ENCODE data around the gene SMIM17.
"Not testable (repeated sequence)": the region's sequence is repeated elsewhere in the genome, so short reads cannot be mapped to it uniquely, and the experiment has no call there.

The SMIM17 gene

DNA sequence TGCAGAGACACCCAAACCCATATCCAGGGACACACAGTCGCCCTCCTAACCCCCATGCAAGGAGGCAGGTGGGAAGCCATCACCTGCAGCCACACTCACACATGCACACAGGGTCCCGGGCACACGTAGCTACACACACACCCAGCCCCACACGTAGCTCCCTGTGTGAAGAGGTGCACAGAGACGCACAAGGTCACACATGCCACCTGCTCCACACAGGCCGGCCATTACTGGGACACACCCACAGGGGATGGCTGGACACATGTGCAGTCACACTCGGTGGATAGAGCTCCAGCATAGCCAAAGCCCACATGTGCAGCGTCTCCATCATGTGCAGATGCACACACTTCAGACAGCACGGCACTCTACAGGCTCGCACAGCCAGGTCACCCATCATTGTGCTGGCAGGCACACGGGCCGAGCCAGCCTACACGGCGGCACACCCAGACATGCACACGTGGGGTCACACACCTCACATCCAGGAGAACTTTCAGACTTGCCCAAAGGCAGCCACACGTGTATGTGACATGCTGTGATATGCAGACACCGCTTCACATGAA is 27.5 kb downstream of the SMIM17 start:
- intact Hi-C loops (cut with micrococcal nuclease) = no loop called here
- Mint-ChIP-seq H3K4me1 (ENCODE audit: low read depth) (peaks cover 12% of the 10 kb centered on the region), H3K36me3 (ENCODE audit: low read depth) (peaks cover 5% of the 10 kb centered on the region), H3K4me3 (peak overlapping the region; percentile 82), H3K27me3 (no peaks in the 10 kb centered on the region), H3K27ac (no peak overlapping the region), H3K9me3 (peaks cover 73% of the 10 kb centered on the region)

DNA sequence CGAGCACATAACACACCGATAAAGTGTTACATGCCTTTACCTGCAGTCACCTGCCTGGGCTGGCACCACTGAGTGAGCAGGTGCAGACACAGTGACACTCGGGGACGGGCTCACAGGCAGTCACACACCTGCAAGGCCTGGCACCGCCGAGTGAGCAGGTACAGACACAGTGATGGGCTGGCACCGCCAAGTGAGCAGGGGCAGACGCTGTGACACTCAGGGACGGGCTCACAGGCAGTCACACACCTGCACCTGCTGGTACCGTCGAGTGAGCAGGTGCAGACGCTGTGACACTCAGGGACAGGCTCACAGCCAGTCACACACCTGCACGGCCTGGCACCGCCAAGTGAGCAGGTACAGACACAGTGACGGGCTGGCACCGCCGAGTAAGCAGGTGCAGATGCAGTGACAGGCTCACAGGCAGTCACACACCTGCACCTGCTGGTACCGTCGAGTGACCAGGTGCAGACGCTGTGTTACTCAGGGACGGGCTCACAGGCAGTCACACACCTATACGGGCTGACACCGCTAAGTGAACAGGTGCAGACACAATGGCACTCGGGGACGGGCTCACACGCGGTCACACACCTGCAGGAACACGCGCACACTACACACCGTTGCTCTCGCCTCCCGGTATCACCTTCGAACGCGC is 28.1 kb downstream of the SMIM17 start:
- Mint-ChIP-seq H3K27ac (peak overlapping the region; percentile 67), H3K9me3 (peaks cover 67% of the 10 kb centered on the region), H3K27me3 (no peaks in the 10 kb centered on the region), H3K4me3 (peak overlapping the region; percentile 82), H3K4me1 (ENCODE audit: low read depth) (peaks cover 12% of the 10 kb centered on the region), H3K36me3 (ENCODE audit: low read depth) (peaks cover 5% of the 10 kb centered on the region)
- intact Hi-C loops (cut with micrococcal nuclease) = no loop called here

DNA sequence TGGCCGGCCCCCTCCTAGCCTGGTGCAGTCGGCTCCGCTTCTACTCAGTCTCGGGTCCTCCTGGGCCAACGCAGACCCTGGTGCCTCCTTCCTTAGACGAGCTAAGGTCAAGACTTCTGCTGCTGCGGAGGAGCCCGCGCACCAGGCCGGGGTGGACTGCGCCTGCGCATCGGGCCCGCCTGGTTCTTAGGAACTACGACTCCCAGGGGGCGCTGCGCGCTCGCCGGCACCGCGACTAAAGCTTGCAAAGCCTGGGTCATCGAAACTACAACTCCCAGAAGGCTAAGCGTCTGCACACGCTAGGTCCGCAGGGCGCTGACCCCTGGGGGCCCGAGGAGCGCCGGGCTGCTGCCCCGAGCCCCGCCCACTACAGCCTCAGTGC is 28.6 kb downstream of the SMIM17 start, which contains the start of gene ZNF835:
Gene ZNF835, minus strand, starts transcription at position 145 of the 382 bp plus-strand sequence. CDS start 6,559 bp downstream, outside the sequence.
- H3K27ac Mint-ChIP-seq = peak within 1 kb of the TSS; percentile 67
- peaks cover 67% of the 10 kb centered on the region for H3K9me3 Mint-ChIP-seq
- intact Hi-C loops (cut with micrococcal nuclease) = no loop called here
- H3K27me3 Mint-ChIP-seq = no peaks in the 10 kb centered on the region
- H3K4me1 Mint-ChIP-seq (ENCODE audit: low read depth) = peaks cover 12% of the 10 kb centered on the region
- H3K36me3 Mint-ChIP-seq (ENCODE audit: low read depth) = peaks cover 5% of the 10 kb centered on the region
- peak within 1 kb of the TSS; percentile 82 for H3K4me3 Mint-ChIP-seq

DNA sequence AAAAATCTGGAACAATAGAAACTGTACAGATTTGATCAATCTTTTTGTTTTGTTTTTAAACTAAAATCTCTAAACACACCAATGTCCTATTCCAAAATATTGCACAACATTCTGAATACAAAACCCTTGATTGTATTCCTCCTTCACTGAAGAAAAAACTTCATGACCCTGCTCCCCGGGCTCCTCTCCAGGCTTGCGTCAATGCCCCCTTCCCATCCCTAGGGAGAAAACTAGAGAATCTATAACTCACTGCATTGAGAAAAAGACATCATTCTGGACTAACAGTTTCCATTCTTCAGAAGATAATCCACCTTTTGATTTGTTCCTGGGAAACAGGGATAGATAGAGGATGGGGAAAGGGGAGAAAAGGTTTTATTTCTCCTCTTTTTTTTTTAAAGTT is 29.7 kb downstream of the SMIM17 start:
- H3K27me3 Mint-ChIP-seq; H3K27ac Mint-ChIP-seq; H3K36me3 Mint-ChIP-seq (ENCODE audit: low read depth); intact Hi-C loops (cut with micrococcal nuclease); H3K4me3 Mint-ChIP-seq: not testable (repeated sequence)
- H3K9me3 Mint-ChIP-seq = peaks cover 63% of the 10 kb centered on the region
- H3K4me1 Mint-ChIP-seq (ENCODE audit: low read depth) = peaks cover 12% of the 10 kb centered on the region

DNA sequence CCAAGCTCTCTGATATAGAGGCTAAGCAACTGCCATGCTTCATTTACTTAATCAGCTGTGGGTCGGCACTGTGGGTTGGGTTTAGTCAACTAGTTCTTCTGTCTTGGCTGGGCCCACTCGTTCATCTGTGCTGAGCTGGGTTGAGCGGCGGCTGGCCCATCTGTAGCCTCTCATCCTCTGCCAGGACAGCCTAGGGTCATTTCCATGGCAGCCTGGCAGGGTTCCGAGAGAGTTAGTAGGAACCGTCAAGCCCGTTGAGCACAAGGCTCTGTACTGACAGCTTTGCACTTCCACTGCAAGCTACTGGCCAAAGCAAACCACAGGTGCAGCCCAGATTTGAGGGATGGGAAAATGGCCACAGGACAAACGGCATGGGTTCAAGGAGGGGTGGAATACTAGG is 35.2 kb downstream of the SMIM17 start:
- H3K9me3 Mint-ChIP-seq = peaks cover 62% of the 10 kb centered on the region

DNA sequence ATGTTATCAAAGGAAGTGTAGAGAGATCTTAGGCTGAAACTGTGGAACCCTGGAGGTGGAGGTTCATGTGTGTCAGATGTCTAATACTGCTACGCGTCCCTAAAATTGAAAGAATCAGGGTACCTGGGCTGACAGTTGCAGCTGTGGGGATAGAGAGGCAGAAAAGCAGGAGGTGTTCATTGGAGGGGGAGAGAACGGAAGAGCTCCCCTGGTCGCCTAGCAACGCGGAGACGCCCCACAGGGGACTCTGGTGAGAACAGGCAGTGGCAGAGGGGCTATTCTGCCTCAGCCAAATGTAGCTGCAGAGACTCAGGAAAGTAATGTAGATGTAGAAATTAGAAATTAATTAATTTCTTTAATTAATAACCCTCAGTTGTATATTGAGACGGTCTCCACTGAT is 38.7 kb downstream of the SMIM17 start:
- no peaks in the 10 kb centered on the region for H3K4me1 Mint-ChIP-seq (ENCODE audit: low read depth)
- peaks cover 77% of the 10 kb centered on the region for H3K9me3 Mint-ChIP-seq
- intact Hi-C loops (cut with micrococcal nuclease) = no loop called here
- H3K27ac Mint-ChIP-seq = no peak overlapping the region
- H3K4me3 Mint-ChIP-seq = no peak overlapping the region
- H3K36me3 Mint-ChIP-seq (ENCODE audit: low read depth) = no peaks in the 10 kb centered on the region
- no peaks in the 10 kb centered on the region for H3K27me3 Mint-ChIP-seq

More for the DNA sequence above, 35.2 kb downstream of the SMIM17 start:
- intact Hi-C loops (cut with micrococcal nuclease) = no loop called here
- Mint-ChIP-seq H3K36me3 (ENCODE audit: low read depth) (no peaks in the 10 kb centered on the region), H3K4me3 (no peak overlapping the region), H3K4me1 (ENCODE audit: low read depth) (no peaks in the 10 kb centered on the region), H3K27me3 (no peaks in the 10 kb centered on the region), H3K27ac (no peak overlapping the region)

DNA sequence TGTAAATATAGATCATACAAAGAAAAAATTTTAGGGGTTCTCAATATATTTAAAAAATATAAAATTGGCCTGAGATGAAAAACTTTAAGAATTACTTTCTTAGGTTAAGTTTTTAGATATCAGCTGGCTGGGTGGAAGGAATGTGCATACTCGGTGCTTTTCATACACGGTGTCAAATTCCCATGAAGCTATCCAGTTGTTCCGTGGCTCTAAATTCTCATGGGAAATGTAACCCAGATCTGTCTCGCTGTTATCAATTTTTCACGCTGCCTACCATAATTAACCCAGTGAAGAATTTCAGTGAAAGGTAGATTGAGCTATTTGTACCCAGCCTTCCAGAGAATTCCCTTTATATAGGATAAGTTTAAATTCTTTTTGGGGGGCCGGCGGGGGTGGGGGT is 40.2 kb downstream of the SMIM17 start:
- H3K27ac Mint-ChIP-seq = no peak overlapping the region
- peaks cover 77% of the 10 kb centered on the region for H3K9me3 Mint-ChIP-seq
- intact Hi-C loops (cut with micrococcal nuclease) = no loop called here
- no peaks in the 10 kb centered on the region for H3K27me3 Mint-ChIP-seq
- H3K4me1 Mint-ChIP-seq (ENCODE audit: low read depth) = no peaks in the 10 kb centered on the region
- no peaks in the 10 kb centered on the region for H3K36me3 Mint-ChIP-seq (ENCODE audit: low read depth)
- no peak overlapping the region for H3K4me3 Mint-ChIP-seq

DNA sequence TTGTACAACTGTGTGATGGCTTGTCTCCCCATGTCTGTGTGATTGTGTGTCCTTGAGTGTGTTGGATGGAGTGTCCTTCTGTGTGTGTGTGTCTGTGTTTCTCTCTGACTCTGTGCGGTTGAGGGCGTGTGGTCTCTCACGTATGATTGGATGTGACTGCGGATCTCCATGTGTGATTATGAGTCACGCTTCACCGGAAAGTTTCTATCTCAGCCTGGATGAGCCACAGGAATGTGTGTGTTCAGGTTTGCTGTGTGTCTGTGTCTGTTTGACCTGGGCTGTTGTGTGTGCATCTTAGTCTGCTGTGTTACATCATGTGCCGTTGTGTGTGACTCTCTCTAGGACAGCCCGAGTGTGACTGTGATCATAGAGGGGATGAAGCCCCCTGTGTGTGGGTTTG is 44.1 kb downstream of the SMIM17 start:
- Mint-ChIP-seq H3K4me3 (no peak overlapping the region), H3K27me3 (no peaks in the 10 kb centered on the region), H3K4me1 (ENCODE audit: low read depth) (no peaks in the 10 kb centered on the region), H3K36me3 (ENCODE audit: low read depth) (no peaks in the 10 kb centered on the region), H3K27ac (no peak overlapping the region), H3K9me3 (peaks cover 49% of the 10 kb centered on the region)
- intact Hi-C loops (cut with micrococcal nuclease) = no loop called here

DNA sequence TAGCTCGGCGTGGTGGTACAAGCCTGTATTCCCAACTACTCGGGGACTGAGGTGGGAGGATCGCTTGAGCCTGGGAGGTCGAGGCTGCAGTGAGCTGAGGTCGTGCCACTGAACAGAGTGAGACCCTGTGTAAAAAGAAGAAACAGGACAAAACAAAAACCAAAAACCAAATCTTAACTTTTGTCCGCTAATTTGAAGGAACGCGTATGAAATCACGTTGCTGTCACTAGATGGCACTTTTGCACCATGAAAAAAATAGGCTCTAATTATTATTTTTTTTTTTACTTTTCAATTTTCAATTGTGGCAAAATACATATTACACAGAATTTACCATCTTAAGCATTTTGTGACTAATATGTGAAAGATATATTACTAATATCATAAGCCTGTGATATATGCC is 46.2 kb downstream of the SMIM17 start:
- no peaks in the 10 kb centered on the region for H3K36me3 Mint-ChIP-seq (ENCODE audit: low read depth)
- H3K27me3 Mint-ChIP-seq = no peaks in the 10 kb centered on the region
- peaks cover 62% of the 10 kb centered on the region for H3K9me3 Mint-ChIP-seq
- no peaks in the 10 kb centered on the region for H3K4me1 Mint-ChIP-seq (ENCODE audit: low read depth)
- intact Hi-C loops (cut with micrococcal nuclease) = no loop called here
- H3K4me3 Mint-ChIP-seq = no peak overlapping the region
- no peak overlapping the region for H3K27ac Mint-ChIP-seq

DNA sequence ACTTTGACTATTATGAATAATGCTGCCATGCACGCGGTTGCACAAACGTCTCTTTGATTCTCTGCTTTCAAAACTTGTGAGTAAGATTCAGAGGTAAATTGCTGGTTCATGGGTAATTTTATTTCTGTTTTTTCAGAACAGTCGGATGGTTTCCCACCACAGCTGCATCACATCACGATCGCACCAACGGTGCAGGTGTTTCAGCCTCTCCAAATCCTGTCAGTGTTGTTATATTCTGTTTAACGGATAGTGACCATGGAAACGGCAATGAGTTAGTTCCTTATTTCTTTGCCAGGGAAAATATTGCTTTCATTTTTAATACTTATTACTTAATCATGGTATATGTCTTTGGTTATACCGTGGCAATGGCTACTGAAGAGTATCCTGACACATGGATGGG is 47.7 kb downstream of the SMIM17 start:
- Mint-ChIP-seq H3K36me3 (ENCODE audit: low read depth) (no peaks in the 10 kb centered on the region), H3K27ac (no peak overlapping the region), H3K4me3 (no peak overlapping the region), H3K27me3 (no peaks in the 10 kb centered on the region), H3K9me3 (peaks cover 53% of the 10 kb centered on the region), H3K4me1 (ENCODE audit: low read depth) (no peaks in the 10 kb centered on the region)
- intact Hi-C loops (cut with micrococcal nuclease) = no loop called here

DNA sequence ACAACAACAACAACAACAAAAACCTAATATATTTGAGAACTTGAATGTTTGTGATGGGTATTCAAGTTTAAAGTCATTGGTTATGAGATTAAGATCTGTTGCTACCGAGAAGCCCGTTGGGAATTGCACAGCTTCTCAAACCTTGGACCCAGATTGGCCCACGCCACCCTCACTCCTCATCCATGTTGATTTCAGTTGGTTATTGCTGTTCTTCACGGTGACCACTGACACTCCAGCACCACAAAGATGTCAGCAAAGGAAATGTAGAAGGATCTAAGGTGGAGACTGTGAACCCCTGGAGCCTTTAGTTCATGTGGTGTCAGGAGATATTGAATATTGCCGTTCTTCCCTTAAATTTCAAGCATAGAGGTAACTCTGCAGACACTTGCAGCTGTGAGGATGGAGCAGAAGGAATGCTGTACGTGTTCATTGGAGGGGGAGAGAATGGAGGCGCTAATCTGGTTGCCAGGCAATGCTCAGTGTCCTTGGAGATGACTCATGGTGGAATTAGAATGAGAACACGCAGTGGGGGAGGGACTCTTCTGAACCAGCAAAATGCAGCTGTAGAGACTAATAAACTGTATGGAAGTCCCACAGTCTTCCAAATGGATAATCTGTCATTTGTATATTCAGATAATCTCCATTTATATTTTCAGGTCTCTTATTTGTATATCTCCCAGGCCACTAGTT is 49.4 kb downstream of the SMIM17 start:
- no peak overlapping the region for H3K27ac Mint-ChIP-seq
- intact Hi-C loops (cut with micrococcal nuclease) = no loop called here

DNA sequence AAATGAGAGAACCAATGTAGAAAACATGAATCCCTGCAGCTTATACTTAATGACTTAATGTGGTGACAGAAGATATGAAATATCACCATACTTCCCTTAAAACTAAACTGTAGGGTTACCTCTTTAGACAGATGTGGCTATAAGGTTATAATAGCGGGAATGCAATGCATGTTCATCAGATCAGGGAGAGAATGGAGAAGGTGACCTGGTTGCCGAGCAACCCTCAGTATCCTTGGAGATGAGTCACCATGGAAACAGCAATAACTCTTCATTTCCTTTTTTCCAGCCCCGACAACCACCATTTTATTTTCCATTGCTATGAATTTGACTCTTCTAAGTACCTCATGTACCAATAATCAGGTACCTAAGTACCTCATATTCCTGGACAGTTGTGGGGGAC is 56.6 kb downstream of the SMIM17 start:
- no peaks in the 10 kb centered on the region for H3K36me3 Mint-ChIP-seq (ENCODE audit: low read depth)
- no peaks in the 10 kb centered on the region for H3K27me3 Mint-ChIP-seq
- H3K4me3 Mint-ChIP-seq = no peak overlapping the region
- H3K4me1 Mint-ChIP-seq (ENCODE audit: low read depth) = no peaks in the 10 kb centered on the region
- H3K27ac Mint-ChIP-seq = no peak overlapping the region
- H3K9me3 Mint-ChIP-seq = peaks cover 53% of the 10 kb centered on the region
- intact Hi-C loops (cut with micrococcal nuclease) = no loop called here

More for the DNA sequence above, 49.4 kb downstream of the SMIM17 start:
- Mint-ChIP-seq H3K27me3 (no peaks in the 10 kb centered on the region), H3K4me1 (ENCODE audit: low read depth) (no peaks in the 10 kb centered on the region), H3K4me3 (no peak overlapping the region), H3K9me3 (peaks cover 40% of the 10 kb centered on the region), H3K36me3 (ENCODE audit: low read depth) (no peaks in the 10 kb centered on the region)

DNA sequence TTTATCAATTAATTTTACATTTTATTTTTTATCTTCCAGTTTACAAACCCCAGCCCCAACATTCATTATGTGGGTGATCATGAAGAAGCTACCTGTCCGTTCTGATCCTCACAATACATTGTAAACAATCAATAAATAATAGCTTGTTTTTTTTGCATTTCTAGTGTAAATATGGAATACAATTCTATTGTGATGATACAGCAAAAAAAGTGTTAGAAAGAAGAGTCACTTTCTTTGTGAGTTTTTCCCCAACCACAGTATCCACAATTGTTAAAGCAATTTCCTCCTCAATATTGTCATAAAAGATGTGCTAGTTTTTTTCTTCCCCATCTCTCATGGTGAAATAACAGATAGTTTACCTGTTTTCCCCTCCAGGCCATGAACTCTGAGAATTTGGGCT is 58.9 kb downstream of the SMIM17 start:
- Mint-ChIP-seq H3K36me3 (ENCODE audit: low read depth) (no peaks in the 10 kb centered on the region), H3K4me1 (ENCODE audit: low read depth) (no peaks in the 10 kb centered on the region)

DNA sequence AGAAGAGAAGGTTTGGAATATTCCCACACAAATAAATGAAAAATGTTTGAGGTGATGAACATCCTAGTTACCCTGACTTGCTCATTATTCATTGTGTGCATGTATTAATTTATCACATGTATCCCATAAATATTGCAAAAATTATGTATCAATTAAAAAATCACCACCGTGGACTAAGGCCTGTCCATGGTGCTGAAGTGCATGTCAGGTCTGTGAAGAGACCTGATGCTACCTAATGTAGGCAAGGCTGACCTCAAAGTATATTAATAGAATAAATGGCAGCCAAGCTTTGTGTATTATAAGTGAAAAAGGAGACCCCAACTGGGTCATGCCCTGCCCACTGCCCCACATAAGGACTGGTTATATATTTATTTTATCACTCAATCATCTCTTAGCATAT is 63.0 kb downstream of the SMIM17 start:
- H3K9me3 Mint-ChIP-seq = peaks cover 70% of the 10 kb centered on the region
- H3K36me3 Mint-ChIP-seq (ENCODE audit: low read depth) = no peaks in the 10 kb centered on the region
- H3K27ac Mint-ChIP-seq = no peak overlapping the region
- no peaks in the 10 kb centered on the region for H3K27me3 Mint-ChIP-seq
- H3K4me3 Mint-ChIP-seq = no peak overlapping the region
- no peaks in the 10 kb centered on the region for H3K4me1 Mint-ChIP-seq (ENCODE audit: low read depth)
- intact Hi-C loops (cut with micrococcal nuclease) = no loop called here

More for the DNA sequence above, 58.9 kb downstream of the SMIM17 start:
- Mint-ChIP-seq H3K9me3 (peaks cover 66% of the 10 kb centered on the region), H3K27me3 (no peaks in the 10 kb centered on the region), H3K4me3 (no peak overlapping the region), H3K27ac (no peak overlapping the region)
- intact Hi-C loops (cut with micrococcal nuclease) = no loop called here
